HL-60 (cell line): Measurements from ENCODE around the gene PSMD8.
"Not testable (repeated sequence)": the region's sequence is repeated elsewhere in the genome, so short reads cannot be mapped to it uniquely, and the experiment has no call there.

Experiments
- GABPA ChIP-seq: IDR thresholded peaks from 2 replicates; pipeline ENCODE4 v1.6.1; 2012; ENCODE audit warnings: low read depth
- POLR2AphosphoS5 ChIP-seq: IDR thresholded peaks from 2 replicates; pipeline ENCODE4 v1.6.1; 2012; ENCODE audit warnings: low read depth
- SPI1 ChIP-seq: IDR thresholded peaks from 2 replicates; pipeline ENCODE4 v1.6.1; 2012; ENCODE audit warnings: low read depth, mild to moderate bottlenecking, borderline replicate concordance
- TF ChIP-seq, protein P1 (sequence below): IDR thresholded peaks from one replicate; pipeline ENCODE4 v1.5.1; 2011; ENCODE audit warnings: low read length, control low read depth, inconsistent platforms; ENCODE audit not compliant: insufficient read depth
- TF ChIP-seq, protein P2 (sequence below): IDR thresholded peaks from 2 replicates; pipeline ENCODE4 v1.6.1; 2012; ENCODE audit warnings: low read depth; ENCODE audit not compliant: insufficient replicate concordance

DNA sequence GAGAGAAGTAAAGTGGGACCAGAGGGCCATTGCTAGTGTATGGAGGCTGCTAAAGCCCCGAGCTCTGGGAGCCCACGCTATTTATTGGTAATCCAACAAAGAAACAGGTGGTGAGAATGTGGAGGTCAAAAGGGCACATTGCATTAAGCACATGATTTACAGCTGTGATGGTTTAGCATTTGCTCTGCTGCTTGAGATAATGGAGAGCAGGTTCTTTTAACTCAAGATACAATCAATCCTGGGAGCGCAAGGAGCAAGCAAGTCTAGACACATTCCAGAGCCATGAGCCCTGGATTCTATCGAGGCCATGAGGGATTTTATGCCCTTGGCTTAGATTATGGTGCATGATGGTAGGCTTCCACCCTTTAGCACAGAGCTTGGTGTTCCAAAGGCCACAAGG, 35.4 kb upstream of the PSMD8 start:
- TF ChIP-seq, protein P1, sequence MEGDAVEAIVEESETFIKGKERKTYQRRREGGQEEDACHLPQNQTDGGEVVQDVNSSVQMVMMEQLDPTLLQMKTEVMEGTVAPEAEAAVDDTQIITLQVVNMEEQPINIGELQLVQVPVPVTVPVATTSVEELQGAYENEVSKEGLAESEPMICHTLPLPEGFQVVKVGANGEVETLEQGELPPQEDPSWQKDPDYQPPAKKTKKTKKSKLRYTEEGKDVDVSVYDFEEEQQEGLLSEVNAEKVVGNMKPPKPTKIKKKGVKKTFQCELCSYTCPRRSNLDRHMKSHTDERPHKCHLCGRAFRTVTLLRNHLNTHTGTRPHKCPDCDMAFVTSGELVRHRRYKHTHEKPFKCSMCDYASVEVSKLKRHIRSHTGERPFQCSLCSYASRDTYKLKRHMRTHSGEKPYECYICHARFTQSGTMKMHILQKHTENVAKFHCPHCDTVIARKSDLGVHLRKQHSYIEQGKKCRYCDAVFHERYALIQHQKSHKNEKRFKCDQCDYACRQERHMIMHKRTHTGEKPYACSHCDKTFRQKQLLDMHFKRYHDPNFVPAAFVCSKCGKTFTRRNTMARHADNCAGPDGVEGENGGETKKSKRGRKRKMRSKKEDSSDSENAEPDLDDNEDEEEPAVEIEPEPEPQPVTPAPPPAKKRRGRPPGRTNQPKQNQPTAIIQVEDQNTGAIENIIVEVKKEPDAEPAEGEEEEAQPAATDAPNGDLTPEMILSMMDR = not testable (repeated sequence)
- TF ChIP-seq POLR2AphosphoS5, SPI1, GABPA: not testable (repeated sequence)
- TF ChIP-seq, protein P2, sequence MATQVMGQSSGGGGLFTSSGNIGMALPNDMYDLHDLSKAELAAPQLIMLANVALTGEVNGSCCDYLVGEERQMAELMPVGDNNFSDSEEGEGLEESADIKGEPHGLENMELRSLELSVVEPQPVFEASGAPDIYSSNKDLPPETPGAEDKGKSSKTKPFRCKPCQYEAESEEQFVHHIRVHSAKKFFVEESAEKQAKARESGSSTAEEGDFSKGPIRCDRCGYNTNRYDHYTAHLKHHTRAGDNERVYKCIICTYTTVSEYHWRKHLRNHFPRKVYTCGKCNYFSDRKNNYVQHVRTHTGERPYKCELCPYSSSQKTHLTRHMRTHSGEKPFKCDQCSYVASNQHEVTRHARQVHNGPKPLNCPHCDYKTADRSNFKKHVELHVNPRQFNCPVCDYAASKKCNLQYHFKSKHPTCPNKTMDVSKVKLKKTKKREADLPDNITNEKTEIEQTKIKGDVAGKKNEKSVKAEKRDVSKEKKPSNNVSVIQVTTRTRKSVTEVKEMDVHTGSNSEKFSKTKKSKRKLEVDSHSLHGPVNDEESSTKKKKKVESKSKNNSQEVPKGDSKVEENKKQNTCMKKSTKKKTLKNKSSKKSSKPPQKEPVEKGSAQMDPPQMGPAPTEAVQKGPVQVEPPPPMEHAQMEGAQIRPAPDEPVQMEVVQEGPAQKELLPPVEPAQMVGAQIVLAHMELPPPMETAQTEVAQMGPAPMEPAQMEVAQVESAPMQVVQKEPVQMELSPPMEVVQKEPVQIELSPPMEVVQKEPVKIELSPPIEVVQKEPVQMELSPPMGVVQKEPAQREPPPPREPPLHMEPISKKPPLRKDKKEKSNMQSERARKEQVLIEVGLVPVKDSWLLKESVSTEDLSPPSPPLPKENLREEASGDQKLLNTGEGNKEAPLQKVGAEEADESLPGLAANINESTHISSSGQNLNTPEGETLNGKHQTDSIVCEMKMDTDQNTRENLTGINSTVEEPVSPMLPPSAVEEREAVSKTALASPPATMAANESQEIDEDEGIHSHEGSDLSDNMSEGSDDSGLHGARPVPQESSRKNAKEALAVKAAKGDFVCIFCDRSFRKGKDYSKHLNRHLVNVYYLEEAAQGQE = not testable (repeated sequence)
